Mesangial cell (primary cell): Measurements from ENCODE around the gene ZNF529. TPM values are rescaled to one million over a fixed set of nuclear protein-coding genes. Genes with fewer than 3 reads are reported as not detected.

Experiments used
- total RNA-seq: library from RNA; depleted of rRNA; stranded (reverse); fragments of >200 nt; gene quantifications from 2 replicates; pipeline ENCODE4 v1.2.3, GENCODE V29; 2015

Gene ZNF529
- 3.3 and 6.3 TPM in 2 replicates for total RNA-seq

GRCh38 chr19:36573020-36573894 lies at the start of gene ZNF529:
Gene ZNF529, minus strand, starts transcription at chr19:36573292. Its CDS starts 946 bp downstream, at chr19:36572346.

GRCh38 chr19:36605101-36605876 lies 32.2 kb upstream of the ZNF529 start, which contains the start of gene ZNF382:
Gene ZNF382, plus strand, starts transcription at chr19:36605313. Its CDS starts 4,602 bp downstream, at chr19:36609915.

GRCh38 chr19:36528194-36528920 lies 44.7 kb downstream of the ZNF529 start, which contains the start of gene ZNF260:
Gene ZNF260, minus strand, starts transcription at chr19:36528271. Its CDS starts 13,033 bp downstream, at chr19:36515238.

Other genes with a start within 250 kb of the ZNF529 start
- 0.33 and 1.9 TPM in 2 replicates for gene ZFP14, start 194.1 kb downstream of the ZNF529 start, total RNA-seq
- gene ZFP82, start 154.6 kb downstream of the ZNF529 start, total RNA-seq = 2.8 and 2.9 TPM in 2 replicates
- 3.9 and 7.5 TPM in 2 replicates for gene ZNF566, start 83.7 kb downstream of the ZNF529 start, total RNA-seq
- gene ZNF260, start 45.0 kb downstream of the ZNF529 start, total RNA-seq = 5.9 and 7.0 TPM in 2 replicates
- 1.8 and 12.5 TPM in 2 replicates for gene ZNF382, start 32.0 kb upstream of the ZNF529 start, total RNA-seq
- gene ZNF461, start 93.5 kb upstream of the ZNF529 start, total RNA-seq = 2.1 and 3.9 TPM in 2 replicates
- 2.3 and 2.9 TPM in 2 replicates for gene ZNF567, start 114.3 kb upstream of the ZNF529 start, total RNA-seq
- 1.6 and 2.6 TPM in 2 replicates for gene ZNF850, start 199.5 kb upstream of the ZNF529 start, total RNA-seq